DOHH2 (cell line): ENCODE measurements around the gene USP2.

Experiments
- H3F3A ChIP-seq: fragments of 200-600 bp; sonication (generic), shearing (Covaris generic); 2 replicates; pipeline ENCODE4 v1.6.0; 2016; ENCODE audit warnings: antibody characterized with exemption, mild to moderate bottlenecking; ENCODE audit not compliant: control insufficient read depth, insufficient read depth
- H3K27ac ChIP-seq: fragments of 200-600 bp; sonication (generic); 2 replicates; pipeline ENCODE4 v1.5.1; 2014; ENCODE audit warnings: low read depth, mild to moderate bottlenecking, low read length, moderate library complexity
- H3K27me3 ChIP-seq: fragments of 200-600 bp; sonication (generic); 2 replicates; pipeline ENCODE4 v1.6.1; 2014; ENCODE audit warnings: mild to moderate bottlenecking, low read length, mixed read lengths; ENCODE audit not compliant: control insufficient read depth
- H3K36me3 ChIP-seq: fragments of 200-600 bp; sonication (generic); 2 replicates; pipeline ENCODE4 v1.6.1; 2014; ENCODE audit warnings: mild to moderate bottlenecking, low read length, moderate library complexity, mixed read lengths; ENCODE audit not compliant: control insufficient read depth
- H3K4me1 ChIP-seq: fragments of 200-600 bp; sonication (generic); 2 replicates; pipeline ENCODE4 v1.6.1; 2014; ENCODE audit warnings: mild to moderate bottlenecking, low read length, mixed read lengths; ENCODE audit not compliant: control insufficient read depth
- H3K4me2 ChIP-seq: fragments of 200-600 bp; sonication (generic); 2 replicates; pipeline ENCODE4 v1.6.0; 2014; ENCODE audit warnings: mild to moderate bottlenecking, low read length, moderate library complexity
- H3K4me3 ChIP-seq: fragments of 200-600 bp; sonication (generic); 2 replicates; pipeline ENCODE4 v1.5.1; 2014; ENCODE audit warnings: mild to moderate bottlenecking, low read length, mixed read lengths
- H3K79me2 ChIP-seq: fragments of 200-600 bp; sonication (generic); 2 replicates; pipeline ENCODE4 v1.6.1; 2014; ENCODE audit warnings: mild to moderate bottlenecking, low read length, mixed read lengths; ENCODE audit not compliant: control insufficient read depth
- H3K9me2 ChIP-seq: fragments of 200-600 bp; sonication (generic); replicated peaks from 2 replicates; pipeline ENCODE4 v1.6.1; 2014; ENCODE audit warnings: mild to moderate bottlenecking, low read length, mixed read lengths; ENCODE audit not compliant: control insufficient read depth
- H3K9me3 ChIP-seq: fragments of 200-600 bp; sonication (generic); 2 replicates; pipeline ENCODE4 v1.6.1; 2014; ENCODE audit warnings: antibody characterized with exemption, low read length, mixed read lengths; ENCODE audit not compliant: control insufficient read depth, insufficient read depth
- H4K20me1 ChIP-seq: fragments of 200-600 bp; sonication (generic); 2 replicates; pipeline ENCODE4 v1.6.0; 2014; ENCODE audit warnings: low read depth, mild to moderate bottlenecking, antibody characterized with exemption, low read length, moderate library complexity; ENCODE audit not compliant: control insufficient read depth, insufficient read depth
- EZH2phosphoT487 ChIP-seq: fragments of 200-600 bp; sonication (generic); IDR thresholded peaks from 2 replicates; pipeline ENCODE4 v1.6.1; 2017; ENCODE audit warnings: borderline replicate concordance, mild to moderate bottlenecking, antibody characterized with exemption, low read length, moderate library complexity, mixed read lengths
- TF ChIP-seq, protein P1 (sequence below): fragments of 200-600 bp; sonication (generic); IDR thresholded peaks from one replicate; pipeline ENCODE4 v1.5.1; 2014; ENCODE audit warnings: antibody characterized with exemption, mild to moderate bottlenecking, low read depth, low read length; ENCODE audit not compliant: poor library complexity, severe bottlenecking

The USP2 gene

DNA sequence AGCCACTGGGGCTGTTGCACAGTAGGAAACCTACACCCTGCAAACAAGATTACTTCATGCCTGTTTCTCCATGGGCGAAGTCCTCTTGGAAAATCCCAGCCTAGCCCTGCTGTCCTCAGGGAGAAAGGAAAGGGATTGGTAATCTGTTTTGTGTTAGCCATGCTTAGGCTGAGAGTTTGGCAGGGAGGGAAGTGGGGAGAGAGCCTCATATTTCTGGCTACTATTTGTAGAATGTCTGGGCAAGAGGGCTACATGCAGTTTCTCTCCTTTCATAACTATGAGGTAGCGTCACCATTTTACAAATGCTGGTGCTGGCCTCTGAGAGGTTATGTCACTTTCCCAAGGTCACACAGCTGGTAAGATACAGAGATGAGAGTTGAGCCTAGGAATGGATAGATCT, 34.2 kb downstream of the USP2 start:
- H4K20me1 ChIP-seq: no peaks in the 10 kb centered on the region
- H3F3A ChIP-seq: no peaks in the 10 kb centered on the region
- H3K9me2 ChIP-seq: no peaks in the 10 kb centered on the region
- peaks cover 24% of the 10 kb centered on the region for H3K27me3 ChIP-seq
- no peaks in the 10 kb centered on the region for H3K79me2 ChIP-seq
- no peaks in the 10 kb centered on the region for H3K36me3 ChIP-seq
- no peak overlapping the region for H3K4me3 ChIP-seq
- H3K27ac ChIP-seq: no peak overlapping the region
- no peak for TF ChIP-seq EZH2phosphoT487
- TF ChIP-seq, protein P1, sequence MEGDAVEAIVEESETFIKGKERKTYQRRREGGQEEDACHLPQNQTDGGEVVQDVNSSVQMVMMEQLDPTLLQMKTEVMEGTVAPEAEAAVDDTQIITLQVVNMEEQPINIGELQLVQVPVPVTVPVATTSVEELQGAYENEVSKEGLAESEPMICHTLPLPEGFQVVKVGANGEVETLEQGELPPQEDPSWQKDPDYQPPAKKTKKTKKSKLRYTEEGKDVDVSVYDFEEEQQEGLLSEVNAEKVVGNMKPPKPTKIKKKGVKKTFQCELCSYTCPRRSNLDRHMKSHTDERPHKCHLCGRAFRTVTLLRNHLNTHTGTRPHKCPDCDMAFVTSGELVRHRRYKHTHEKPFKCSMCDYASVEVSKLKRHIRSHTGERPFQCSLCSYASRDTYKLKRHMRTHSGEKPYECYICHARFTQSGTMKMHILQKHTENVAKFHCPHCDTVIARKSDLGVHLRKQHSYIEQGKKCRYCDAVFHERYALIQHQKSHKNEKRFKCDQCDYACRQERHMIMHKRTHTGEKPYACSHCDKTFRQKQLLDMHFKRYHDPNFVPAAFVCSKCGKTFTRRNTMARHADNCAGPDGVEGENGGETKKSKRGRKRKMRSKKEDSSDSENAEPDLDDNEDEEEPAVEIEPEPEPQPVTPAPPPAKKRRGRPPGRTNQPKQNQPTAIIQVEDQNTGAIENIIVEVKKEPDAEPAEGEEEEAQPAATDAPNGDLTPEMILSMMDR: no peak
- no peak overlapping the region for H3K4me2 ChIP-seq
- no peaks in the 10 kb centered on the region for H3K9me3 ChIP-seq
- peaks cover 7% of the 10 kb centered on the region for H3K4me1 ChIP-seq

DNA sequence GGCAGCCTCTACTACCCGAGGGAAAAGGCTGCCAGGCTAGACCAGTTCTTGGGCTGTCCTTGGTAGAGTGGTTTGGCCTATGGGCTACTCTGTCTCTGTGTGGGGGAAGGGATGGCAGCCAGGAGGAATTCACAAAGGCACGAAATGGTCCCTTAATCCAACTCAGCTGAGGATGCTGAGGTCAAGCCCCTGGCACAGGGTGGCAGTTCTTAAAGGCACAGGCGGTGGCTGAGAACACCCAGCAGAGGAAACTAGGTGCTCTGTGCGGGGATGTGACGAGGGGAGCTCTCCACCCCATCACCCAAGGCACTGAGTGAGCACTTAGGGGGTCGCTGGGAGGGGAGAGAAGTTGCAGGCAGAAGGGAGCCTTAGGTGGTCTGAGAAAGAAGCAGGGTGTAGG, 34.9 kb downstream of the USP2 start, which contains the start of gene MFRP:
TSS of gene MFRP (minus strand) at position 101 of the 400 bp plus-strand sequence. CDS start 192 bp downstream, outside the sequence.
- H3K9me3 ChIP-seq: no peaks in the 10 kb centered on the region
- H3K79me2 ChIP-seq: no peaks in the 10 kb centered on the region
- peaks cover 7% of the 10 kb centered on the region for H3K4me1 ChIP-seq
- no peaks in the 10 kb centered on the region for H3K9me2 ChIP-seq
- no peaks in the 10 kb centered on the region for H3K36me3 ChIP-seq
- no peaks in the 10 kb centered on the region for H3F3A ChIP-seq
- TF ChIP-seq EZH2phosphoT487: no peak
- TF ChIP-seq, protein P1: no peak
- peaks cover 30% of the 10 kb centered on the region for H3K27me3 ChIP-seq
- H3K4me2 ChIP-seq: no peak within 1 kb of the TSS
- no peaks in the 10 kb centered on the region for H4K20me1 ChIP-seq
- H3K4me3 ChIP-seq: no peak within 1 kb of the TSS
- H3K27ac ChIP-seq: no peak within 1 kb of the TSS

DNA sequence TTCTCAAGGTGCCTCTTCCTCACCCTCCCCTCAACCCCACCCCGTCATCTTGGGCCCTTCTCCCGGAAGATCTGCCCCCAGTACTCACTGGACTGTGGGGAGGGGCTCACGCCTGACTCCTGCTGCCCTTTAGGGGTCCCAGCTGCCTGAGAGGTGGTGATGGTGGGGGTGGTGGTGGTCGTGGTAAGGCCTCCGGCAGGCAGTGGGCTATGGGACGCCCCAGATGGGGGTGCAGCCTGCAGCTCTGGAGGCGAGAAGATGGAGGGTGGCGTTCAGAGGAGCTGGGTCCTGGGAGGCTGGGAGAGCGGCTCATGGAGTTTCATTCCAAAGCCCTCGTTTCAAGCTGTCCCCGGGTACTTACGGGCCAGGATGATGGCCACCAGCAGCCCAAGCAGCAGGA, 35.8 kb downstream of the USP2 start:
- no peaks in the 10 kb centered on the region for H3K79me2 ChIP-seq
- no peaks in the 10 kb centered on the region for H4K20me1 ChIP-seq
- no peak overlapping the region for H3K27ac ChIP-seq
- no peaks in the 10 kb centered on the region for H3F3A ChIP-seq
- no peak overlapping the region for H3K4me3 ChIP-seq
- peaks cover 39% of the 10 kb centered on the region for H3K27me3 ChIP-seq
- no peaks in the 10 kb centered on the region for H3K9me3 ChIP-seq
- TF ChIP-seq, protein P1: no peak
- no peak for TF ChIP-seq EZH2phosphoT487
- H3K4me1 ChIP-seq: peaks cover 14% of the 10 kb centered on the region
- no peak overlapping the region for H3K4me2 ChIP-seq
- H3K9me2 ChIP-seq: no peaks in the 10 kb centered on the region
- no peaks in the 10 kb centered on the region for H3K36me3 ChIP-seq
